ENCODE measurements around the gene FAM76B.

The FAM76B gene

GRCh38 chr11:95792700-95793099 lies 3.1 kb upstream of the FAM76B start:
- no peak for DNase-seq (ENCODE audit: low read depth in 3 of 3, low spot score in 1 of 3)

- no peak for DNase-seq (ENCODE audit: low read depth in 3 of 3, low spot score in 1 of 3)
Measured at GRCh38 chr11:95792200-95792599, 2.6 kb upstream of the FAM76B start.

GRCh38 chr11:95791709-95792033 lies 2.1 kb upstream of the FAM76B start:
- DNase-seq (ENCODE audit: low read depth in 3 of 3, low spot score in 1 of 3) = no peak

GRCh38 chr11:95790933-95791708 lies 1.5 kb upstream of the FAM76B start:
- peak in 2 of 3 donors; percentile 8 to 21 for DNase-seq (ENCODE audit: low read depth in 3 of 3, low spot score in 1 of 3)

- peak; percentile 78 to 86 (median 82) for DNase-seq (ENCODE audit: low read depth in 3 of 3, low spot score in 1 of 3)
Measured at GRCh38 chr11:95790123-95790932, 746 bp upstream of the FAM76B start, which contains the start of gene CEP57. Gene CEP57, plus strand, starts transcription at chr11:95790498. Its CDS starts 201 bp downstream, at chr11:95790699.

- peak in 1 of 3 donors; percentile 5 for DNase-seq (ENCODE audit: low read depth in 3 of 3, low spot score in 1 of 3)
Measured at GRCh38 chr11:95788921-95789505, 569 bp downstream of the FAM76B start.

GRCh38 chr11:95780544-95780943 lies 9.0 kb downstream of the FAM76B start:
- DNase-seq (ENCODE audit: low read depth in 3 of 3, low spot score in 1 of 3) = no peak

GRCh38 chr11:95778699-95779098 lies 10.9 kb downstream of the FAM76B start:
- DNase-seq (ENCODE audit: low read depth in 3 of 3, low spot score in 1 of 3) = no peak

- no peak for DNase-seq (ENCODE audit: low read depth in 3 of 3, low spot score in 1 of 3)
Measured at GRCh38 chr11:95776859-95777258, 12.7 kb downstream of the FAM76B start.

GRCh38 chr11:95768521-95768920 lies 21.1 kb downstream of the FAM76B start:
- DNase-seq (ENCODE audit: low read depth in 3 of 3, low spot score in 1 of 3) = no peak

- DNase-seq (ENCODE audit: low read depth in 3 of 3, low spot score in 1 of 3) = no peak
Measured at GRCh38 chr11:95767498-95767897, 22.1 kb downstream of the FAM76B start.

GRCh38 chr11:95766701-95767100 lies 22.9 kb downstream of the FAM76B start:
- DNase-seq (ENCODE audit: low read depth in 3 of 3, low spot score in 1 of 3) = no peak

- DNase-seq (ENCODE audit: low read depth in 3 of 3, low spot score in 1 of 3) = no peak
Measured at GRCh38 chr11:95764267-95764898, 25.2 kb downstream of the FAM76B start.

GRCh38 chr11:95762534-95762933 lies 27.0 kb downstream of the FAM76B start:
- no peak for DNase-seq (ENCODE audit: low read depth in 3 of 3, low spot score in 1 of 3)

- no peak for DNase-seq (ENCODE audit: low read depth in 3 of 3, low spot score in 1 of 3)
Measured at GRCh38 chr11:95760941-95761340, 28.6 kb downstream of the FAM76B start.

- no peak for DNase-seq (ENCODE audit: low read depth in 3 of 3, low spot score in 1 of 3)
Measured at GRCh38 chr11:95751515-95751914, 38.1 kb downstream of the FAM76B start.

GRCh38 chr11:95750101-95750500 lies 39.5 kb downstream of the FAM76B start:
- no peak for DNase-seq (ENCODE audit: low read depth in 3 of 3, low spot score in 1 of 3)

GRCh38 chr11:95739108-95739938 lies 50.3 kb downstream of the FAM76B start:
- DNase-seq (ENCODE audit: low read depth in 3 of 3, low spot score in 1 of 3) = no peak

GRCh38 chr11:95736809-95737208 lies 52.8 kb downstream of the FAM76B start:
- DNase-seq (ENCODE audit: low read depth in 3 of 3, low spot score in 1 of 3) = no peak

GRCh38 chr11:95736355-95736754 lies 53.2 kb downstream of the FAM76B start:
- DNase-seq (ENCODE audit: low read depth in 3 of 3, low spot score in 1 of 3) = no peak
